Retinal pigment epithelial cell (primary cell): ENCODE data around the gene PKIG.
"Not testable (repeated sequence)": the region's sequence is repeated elsewhere in the genome, so short reads cannot be mapped to it uniquely, and the experiment has no call there.

Experiments
- DNase-seq: peaks from one replicate; pipeline ENCODE4 v3.0.0-alpha.2; 2010; ENCODE audit warnings: low read depth
- H3K4me3 ChIP-seq: 2 replicates; pipeline ENCODE4 v1.5.1; 2011; ENCODE audit warnings: mild to moderate bottlenecking, low read length, control low read depth, moderate library complexity
- CTCF ChIP-seq: conservative IDR thresholded peaks from 2 replicates; pipeline ENCODE4 v1.5.1; 2011; ENCODE audit warnings: low read depth, low read length, control low read depth, inconsistent platforms

The PKIG gene

GRCh38 chr20:44586289-44586911 is 4.0 kb downstream of the PKIG start:
- no peak for TF ChIP-seq CTCF
- no peak for DNase-seq
- H3K4me3 ChIP-seq: no peak overlapping the region

- DNase-seq: no peak
- no peak for TF ChIP-seq CTCF
- no peak overlapping the region for H3K4me3 ChIP-seq
These were observed 4.9 kb downstream of the PKIG start for GRCh38 chr20:44587035-44587980.

- not testable (repeated sequence) for DNase-seq, H3K4me3 ChIP-seq
These were observed 5.9 kb downstream of the PKIG start for GRCh38 chr20:44588321-44588720.

- H3K4me3 ChIP-seq: no peak overlapping the region
- no peak for TF ChIP-seq CTCF
- DNase-seq: no peak
These were observed 7.2 kb downstream of the PKIG start for GRCh38 chr20:44589537-44589936.

- no peak for DNase-seq
- no peak for TF ChIP-seq CTCF
- H3K4me3 ChIP-seq: no peak overlapping the region
These were observed 8.8 kb downstream of the PKIG start for GRCh38 chr20:44590980-44591778.

- no peak for DNase-seq
- no peak for TF ChIP-seq CTCF
- no peak overlapping the region for H3K4me3 ChIP-seq
These were observed 10.0 kb downstream of the PKIG start for GRCh38 chr20:44592366-44592765.

GRCh38 chr20:44593751-44594150 is 11.4 kb downstream of the PKIG start:
- no peak for TF ChIP-seq CTCF
- DNase-seq: no peak
- no peak overlapping the region for H3K4me3 ChIP-seq
